SK-N-SH (cell line): Measurements from ENCODE around the gene CC2D2B. TPM values are rescaled to one million over a fixed set of nuclear protein-coding genes. Genes with fewer than 3 reads are reported as not detected.

Experiments
- CTCF ChIA-PET: fragments of 300-600, 350-600 bp; formaldehyde crosslinking; extraction: SDS; loops from one replicate; lab custom pipeline; 2021; lab: Yijun Ruan, JAX
- POLR2A ChIA-PET: fragments of 350-600 bp; sonication (Branson Sonifier 250); formaldehyde crosslinking; extraction: SDS; loops from one replicate; lab custom pipeline; 2020; ENCODE audit warnings: antibody characterized with exemption, inconsistent platforms; lab: Yijun Ruan, JAX
- DNase-seq: peaks from one replicate; pipeline ENCODE4 v3.0.0; 2012
- H2AFZ ChIP-seq: fragments of 200-600 bp; sonication (generic); 2 replicates; pipeline ENCODE4 v1.8.1; 2016; ENCODE audit warnings: antibody characterized with exemption, mild to moderate bottlenecking, low read depth
- H3F3A ChIP-seq: fragments of 200-600 bp; sonication (generic); replicated peaks from 2 replicates; pipeline ENCODE3; 2016; ENCODE audit warnings: antibody characterized with exemption, mild to moderate bottlenecking; ENCODE audit not compliant: insufficient read depth
- H3K27ac ChIP-seq, 2 experiments: fragments of 200-500 bp in 1 of 2; fragments of 200-600 bp in 1 of 2; sonication (Bioruptor generic) in 1 of 2; sonication (generic), shearing (Covaris generic) in 1 of 2; 2 replicates each; pipeline versions ENCODE4 v1.5.1 to v1.6.1; 2014 to 2016; ENCODE audit warnings: low read depth in 2 of 2, inconsistent platforms in 1 of 2, low read length in 1 of 2, mild to moderate bottlenecking in 1 of 2, mixed read lengths in 1 of 2
- H3K27me3 ChIP-seq: fragments of 200-600 bp; sonication (generic), shearing (Covaris generic); 2 replicates; pipeline ENCODE4 v1.6.1; 2016; ENCODE audit warnings: mixed run types; ENCODE audit not compliant: insufficient read depth
- H3K36me3 ChIP-seq, 2 experiments: fragments of 200-500 bp in 1 of 2; fragments of 200-600 bp in 1 of 2; sonication (Bioruptor generic) in 1 of 2; sonication (generic) in 1 of 2; replicated peaks in 1 of 2; 2 replicates each; pipeline versions ENCODE3 to v1.5.1; 2014 to 2016; ENCODE audit warnings: low read length in 1 of 2, mild to moderate bottlenecking in 1 of 2; ENCODE audit not compliant: insufficient read depth in 2 of 2, control insufficient read depth in 1 of 2
- H3K4me1 ChIP-seq, 2 experiments: fragments of 200-500 bp in 1 of 2; fragments of 200-600 bp in 1 of 2; sonication (Bioruptor generic) in 1 of 2; sonication (generic), shearing (Covaris generic) in 1 of 2; 2 replicates each; pipeline versions ENCODE4 v1.5.1 to v1.6.1; 2014 to 2016; ENCODE audit warnings: low read depth in 1 of 2, low read length in 1 of 2, mixed run types in 1 of 2; ENCODE audit not compliant: insufficient read depth in 2 of 2, control insufficient read depth in 1 of 2
- H3K4me2 ChIP-seq: fragments of 200-600 bp; sonication (generic), shearing (Covaris generic); 2 replicates; pipeline ENCODE4 v1.6.1; 2017; ENCODE audit warnings: mixed run types
- H3K4me3 ChIP-seq, 2 experiments: fragments of 200-500 bp in 1 of 2; fragments of 200-600 bp in 1 of 2; sonication (Bioruptor generic) in 1 of 2; sonication (generic), shearing (Covaris generic) in 1 of 2; 2 replicates each; pipeline versions ENCODE4 v1.5.1 to v1.8.1; 2014 to 2016; ENCODE audit warnings: low read depth in 2 of 2, inconsistent platforms in 1 of 2, low read length in 1 of 2, mild to moderate bottlenecking in 1 of 2, mixed read lengths in 1 of 2, moderate library complexity in 1 of 2
- H3K79me2 ChIP-seq: fragments of 200-600 bp; sonication (generic); 2 replicates; pipeline ENCODE4 v1.8.1; 2017; ENCODE audit warnings: mild to moderate bottlenecking; ENCODE audit not compliant: insufficient read depth
- H3K9ac ChIP-seq: fragments of 200-600 bp; sonication (generic); 2 replicates; pipeline ENCODE4 v1.6.1; 2017; ENCODE audit warnings: mixed run types
- H3K9me2 ChIP-seq: fragments of 200-600 bp; sonication (generic); 2 replicates; pipeline ENCODE4 v1.6.1; 2017; ENCODE audit warnings: mixed run types
- H3K9me3 ChIP-seq: fragments of 200-600 bp; sonication (generic); 2 replicates; pipeline ENCODE4 v1.6.1; 2017; ENCODE audit warnings: mixed run types, mild to moderate bottlenecking, moderate library complexity
- H4K20me1 ChIP-seq: fragments of 200-600 bp; sonication (generic); 2 replicates; pipeline ENCODE4 v1.6.1; 2017; ENCODE audit warnings: mild to moderate bottlenecking, mixed run types; ENCODE audit not compliant: insufficient read depth
- CHD2 ChIP-seq: fragments of 150-350 bp; IDR thresholded peaks from 2 replicates; pipeline ENCODE4 v1.6.1; 2018; ENCODE audit warnings: low read length; ENCODE audit not compliant: partially characterized antibody
- GABPA ChIP-seq: IDR thresholded peaks from 2 replicates; pipeline ENCODE4 v1.4.0; 2012; ENCODE audit warnings: low read depth, mild to moderate bottlenecking
- IRF3 ChIP-seq: fragments of 150-350 bp; IDR thresholded peaks from 2 replicates; pipeline ENCODE4 v1.6.1; 2016; ENCODE audit warnings: mild to moderate bottlenecking, low read depth, low read length
- JUND ChIP-seq: IDR thresholded peaks from 2 replicates; pipeline ENCODE4 v1.4.0; 2012
- MEF2A ChIP-seq: IDR thresholded peaks from 2 replicates; pipeline ENCODE4 v1.4.0; 2012; ENCODE audit warnings: low read depth, borderline replicate concordance
- MXI1 ChIP-seq: IDR thresholded peaks from 2 replicates; pipeline ENCODE4 v1.6.1; 2012; ENCODE audit warnings: mild to moderate bottlenecking, low read depth, low read length, improper control_type of control experiment
- NFIC ChIP-seq: IDR thresholded peaks from 2 replicates; pipeline ENCODE4 v1.4.0; 2012; ENCODE audit warnings: borderline replicate concordance
- NRF1 ChIP-seq: IDR thresholded peaks from 2 replicates; pipeline ENCODE4 v1.6.1; 2012; ENCODE audit warnings: low read depth, mild to moderate bottlenecking, low read length
- POLR2AphosphoS5 ChIP-seq: IDR thresholded peaks from 2 replicates; pipeline ENCODE4 v1.6.1; 2012; ENCODE audit warnings: low read depth, low read length
- RFX5 ChIP-seq: IDR thresholded peaks from 2 replicates; pipeline ENCODE4 v1.6.1; 2012; ENCODE audit warnings: mild to moderate bottlenecking, improper control_type of control experiment, low read length
- RXRA ChIP-seq: IDR thresholded peaks from 2 replicates; pipeline ENCODE4 v1.4.0; 2012; ENCODE audit warnings: low read depth, mild to moderate bottlenecking, borderline replicate concordance
- YY1 ChIP-seq: IDR thresholded peaks from 2 replicates; pipeline ENCODE4 v1.4.0; 2012; ENCODE audit warnings: low read depth, mild to moderate bottlenecking
- WGBS: methylation state at CpG from one replicate; pipeline ENCODE4 v1.1.6; 2017; ENCODE audit warnings: low lambda C conversion rate; 5-methylcytosine and 5-hydroxymethylcytosine counted together
- polyA plus RNA-seq, 3 experiments: library from polyadenylated mRNA; depleted of rRNA; stranded (reverse); fragments of >200 nt; gene quantifications; 2 replicates each; pipeline ENCODE4 v1.2.3, GENCODE V29; 2012
- TF ChIP-seq, protein P1 (sequence below): IDR thresholded peaks from 2 replicates; pipeline ENCODE4 v1.6.1; 2012; ENCODE audit warnings: mild to moderate bottlenecking, low read depth, low read length, moderate library complexity
- TF ChIP-seq, protein P2 (sequence below): IDR thresholded peaks from 2 replicates; pipeline ENCODE4; 2012
- TF ChIP-seq, protein P3 (sequence below): fragments of 200-600 bp; sonication (generic); IDR thresholded peaks from 2 replicates; pipeline ENCODE4 v1.6.1; 2017; ENCODE audit warnings: antibody characterized with exemption, mild to moderate bottlenecking, moderate library complexity

CC2D2B gene
- polyA plus RNA-seq, 1 of the 3 experiments (the other 2 are of a cell fraction): not detected

DNA sequence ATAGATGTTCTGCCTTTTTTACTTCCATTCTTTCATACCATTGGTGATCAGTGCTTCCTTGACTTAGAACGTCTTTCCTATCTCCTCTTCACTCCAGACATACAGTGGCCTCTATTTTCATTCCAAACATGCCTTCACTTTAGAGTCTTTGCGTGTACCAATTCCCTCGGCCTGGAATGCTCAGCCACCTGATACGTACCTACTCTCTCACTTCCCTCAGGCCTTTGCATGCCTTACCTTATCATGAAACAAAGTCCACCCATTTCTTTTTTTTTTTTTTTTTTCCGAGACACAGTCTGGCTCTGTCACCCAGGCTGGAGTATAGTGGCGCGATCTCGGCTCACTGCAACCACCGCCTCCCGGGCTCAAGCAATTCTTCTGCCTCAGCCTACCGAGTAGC, 133.4 kb downstream of the CC2D2B start:
- Histone ChIP-seq H3K4me1 (peaks cover 0 to 6% of the 10 kb centered on the region in 2 experiments; a peak in 2 of 4 replicates), H3K36me3 (peaks cover 0 to 3% of the 10 kb centered on the region in 2 experiments), H3K4me2 (no peak overlapping the region), H3K9me3 (no peaks in the 10 kb centered on the region), H3K27ac (no peak overlapping the region), H3K4me3 (no peak overlapping the region), H3K79me2 (peaks cover 31% of the 10 kb centered on the region), H3K27me3 (no peaks in the 10 kb centered on the region), H3F3A (peaks cover 4% of the 10 kb centered on the region), H3K9ac (no peak overlapping the region), H2AFZ (no peak overlapping the region), H3K9me2 (no peaks in the 10 kb centered on the region), H4K20me1 (no peaks in the 10 kb centered on the region)
- POLR2A ChIA-PET: no interaction called here
- DNase-seq: no peak
- WGBS: 97% methylated on average over 11 of the region's 11 CpGs
- CTCF ChIA-PET: no interaction called here
- TF ChIP-seq RFX5 (no peak), GABPA (no peak), NRF1 (no peak), POLR2AphosphoS5 (no peak)
- TF ChIP-seq, all 33 proteins: peak for 0

DNA sequence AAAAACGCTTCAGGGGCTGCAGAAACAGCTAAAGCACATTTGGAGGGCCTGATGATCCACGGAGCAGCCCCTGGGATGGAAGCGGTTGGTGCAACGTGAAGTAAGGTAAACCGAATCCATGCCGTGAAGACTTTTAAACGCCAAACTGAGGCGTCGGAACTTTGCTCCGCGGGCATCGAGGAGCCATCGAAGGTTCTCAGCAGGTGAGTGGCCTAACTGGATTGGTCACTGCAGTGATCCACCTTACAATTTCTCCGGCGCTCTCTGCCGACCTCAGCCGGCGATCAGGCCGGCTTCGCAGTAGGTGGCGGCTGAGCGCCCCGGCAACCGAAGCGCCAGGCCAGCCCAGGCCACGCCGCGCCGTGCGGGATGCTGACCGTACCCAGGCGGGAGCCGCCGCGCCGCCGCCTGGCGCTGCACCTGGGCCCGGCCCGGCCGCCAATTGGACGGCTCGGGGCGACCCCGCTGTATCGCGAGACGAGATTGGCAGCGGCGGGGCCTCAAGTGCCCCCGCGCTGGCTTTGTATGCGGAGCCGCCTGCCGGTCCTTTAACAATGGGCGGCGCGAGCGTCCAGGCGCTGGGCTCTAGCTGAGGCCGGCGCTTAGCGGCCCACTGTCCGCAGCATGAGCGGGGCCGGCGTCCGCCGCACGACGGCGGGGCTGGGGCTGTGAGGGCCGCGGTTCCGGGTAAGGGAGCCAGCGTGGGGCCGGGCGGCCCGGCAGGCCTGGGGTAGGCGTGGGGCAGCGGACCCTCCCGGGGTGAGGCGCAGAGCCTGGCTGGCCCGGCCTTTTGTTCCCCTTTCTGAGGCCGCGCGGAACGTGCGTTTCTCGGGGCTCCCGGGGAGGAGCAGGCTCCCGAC, 135.5 kb downstream of the CC2D2B start, which contains the start of gene CCNJ:
Gene CCNJ (plus strand): TSS at position 551 of the 860 bp plus-strand sequence. CDS start 811 bp downstream, outside the sequence.
- Histone ChIP-seq H3K36me3 (peaks cover 0 to 12% of the 10 kb centered on the region in 2 experiments), H4K20me1 (peaks cover 7% of the 10 kb centered on the region; the same call in 1 of the 2 replicates), H3K9ac (peak within 1 kb of the TSS; percentile 92), H3K79me2 (peaks cover 52% of the 10 kb centered on the region), H3K9me2 (no peaks in the 10 kb centered on the region), H3F3A (peaks cover 4% of the 10 kb centered on the region), H3K27ac (peak within 1 kb of the TSS; percentile 75 to 89), H3K9me3 (no peaks in the 10 kb centered on the region), H3K4me1 (peaks cover 0 to 6% of the 10 kb centered on the region in 2 experiments; a peak in 2 of 4 replicates), H2AFZ (peak within 1 kb of the TSS; percentile 86), H3K4me2 (peak within 1 kb of the TSS; percentile 91), H3K27me3 (no peaks in the 10 kb centered on the region), H3K4me3 (peak within 1 kb of the TSS; percentile 76 to 92)
- CTCF ChIA-PET: interaction anchor here (0.9 to 3.0 kb wide), 4 partner anchors 25 to 350 kb away, joined by 3 to 13 read pairs (median 4); partner anchors contain the start of genes CC2D2B and TCTN3
- WGBS: 32% methylated on average over 10 of the region's 92 CpGs
- peak; percentile 99 for DNase-seq
- POLR2A ChIA-PET: interaction anchor here (0.6 to 3.6 kb wide), 3 partner anchors 47 to 155 kb away, joined by 4 to 20 read pairs (median 13); partner anchors contain the start of gene ZNF518A
- peak; percentile 99 for TF ChIP-seq CHD2
- no peak for TF ChIP-seq MEF2A
- TF ChIP-seq RXRA: no peak
- peak; percentile 60; the same call in 1 of the 2 replicates for TF ChIP-seq MXI1
- TF ChIP-seq, protein P1, sequence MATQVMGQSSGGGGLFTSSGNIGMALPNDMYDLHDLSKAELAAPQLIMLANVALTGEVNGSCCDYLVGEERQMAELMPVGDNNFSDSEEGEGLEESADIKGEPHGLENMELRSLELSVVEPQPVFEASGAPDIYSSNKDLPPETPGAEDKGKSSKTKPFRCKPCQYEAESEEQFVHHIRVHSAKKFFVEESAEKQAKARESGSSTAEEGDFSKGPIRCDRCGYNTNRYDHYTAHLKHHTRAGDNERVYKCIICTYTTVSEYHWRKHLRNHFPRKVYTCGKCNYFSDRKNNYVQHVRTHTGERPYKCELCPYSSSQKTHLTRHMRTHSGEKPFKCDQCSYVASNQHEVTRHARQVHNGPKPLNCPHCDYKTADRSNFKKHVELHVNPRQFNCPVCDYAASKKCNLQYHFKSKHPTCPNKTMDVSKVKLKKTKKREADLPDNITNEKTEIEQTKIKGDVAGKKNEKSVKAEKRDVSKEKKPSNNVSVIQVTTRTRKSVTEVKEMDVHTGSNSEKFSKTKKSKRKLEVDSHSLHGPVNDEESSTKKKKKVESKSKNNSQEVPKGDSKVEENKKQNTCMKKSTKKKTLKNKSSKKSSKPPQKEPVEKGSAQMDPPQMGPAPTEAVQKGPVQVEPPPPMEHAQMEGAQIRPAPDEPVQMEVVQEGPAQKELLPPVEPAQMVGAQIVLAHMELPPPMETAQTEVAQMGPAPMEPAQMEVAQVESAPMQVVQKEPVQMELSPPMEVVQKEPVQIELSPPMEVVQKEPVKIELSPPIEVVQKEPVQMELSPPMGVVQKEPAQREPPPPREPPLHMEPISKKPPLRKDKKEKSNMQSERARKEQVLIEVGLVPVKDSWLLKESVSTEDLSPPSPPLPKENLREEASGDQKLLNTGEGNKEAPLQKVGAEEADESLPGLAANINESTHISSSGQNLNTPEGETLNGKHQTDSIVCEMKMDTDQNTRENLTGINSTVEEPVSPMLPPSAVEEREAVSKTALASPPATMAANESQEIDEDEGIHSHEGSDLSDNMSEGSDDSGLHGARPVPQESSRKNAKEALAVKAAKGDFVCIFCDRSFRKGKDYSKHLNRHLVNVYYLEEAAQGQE: 0 out of 2 replicates have a peak, but pooled peaks have one; percentile 18
- TF ChIP-seq, protein P2, sequence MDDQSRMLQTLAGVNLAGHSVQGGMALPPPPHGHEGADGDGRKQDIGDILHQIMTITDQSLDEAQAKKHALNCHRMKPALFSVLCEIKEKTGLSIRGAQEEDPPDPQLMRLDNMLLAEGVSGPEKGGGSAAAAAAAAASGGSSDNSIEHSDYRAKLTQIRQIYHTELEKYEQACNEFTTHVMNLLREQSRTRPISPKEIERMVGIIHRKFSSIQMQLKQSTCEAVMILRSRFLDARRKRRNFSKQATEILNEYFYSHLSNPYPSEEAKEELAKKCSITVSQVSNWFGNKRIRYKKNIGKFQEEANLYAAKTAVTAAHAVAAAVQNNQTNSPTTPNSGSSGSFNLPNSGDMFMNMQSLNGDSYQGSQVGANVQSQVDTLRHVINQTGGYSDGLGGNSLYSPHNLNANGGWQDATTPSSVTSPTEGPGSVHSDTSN: peak; percentile 17; the same call in 1 of the 2 replicates
- TF ChIP-seq JUND: no peak
- TF ChIP-seq YY1: peak; percentile 47; the same call in 1 of the 2 replicates
- TF ChIP-seq RFX5: no peak
- TF ChIP-seq, protein P3, sequence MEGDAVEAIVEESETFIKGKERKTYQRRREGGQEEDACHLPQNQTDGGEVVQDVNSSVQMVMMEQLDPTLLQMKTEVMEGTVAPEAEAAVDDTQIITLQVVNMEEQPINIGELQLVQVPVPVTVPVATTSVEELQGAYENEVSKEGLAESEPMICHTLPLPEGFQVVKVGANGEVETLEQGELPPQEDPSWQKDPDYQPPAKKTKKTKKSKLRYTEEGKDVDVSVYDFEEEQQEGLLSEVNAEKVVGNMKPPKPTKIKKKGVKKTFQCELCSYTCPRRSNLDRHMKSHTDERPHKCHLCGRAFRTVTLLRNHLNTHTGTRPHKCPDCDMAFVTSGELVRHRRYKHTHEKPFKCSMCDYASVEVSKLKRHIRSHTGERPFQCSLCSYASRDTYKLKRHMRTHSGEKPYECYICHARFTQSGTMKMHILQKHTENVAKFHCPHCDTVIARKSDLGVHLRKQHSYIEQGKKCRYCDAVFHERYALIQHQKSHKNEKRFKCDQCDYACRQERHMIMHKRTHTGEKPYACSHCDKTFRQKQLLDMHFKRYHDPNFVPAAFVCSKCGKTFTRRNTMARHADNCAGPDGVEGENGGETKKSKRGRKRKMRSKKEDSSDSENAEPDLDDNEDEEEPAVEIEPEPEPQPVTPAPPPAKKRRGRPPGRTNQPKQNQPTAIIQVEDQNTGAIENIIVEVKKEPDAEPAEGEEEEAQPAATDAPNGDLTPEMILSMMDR: no peak
- TF ChIP-seq IRF3: peak; percentile 49
- TF ChIP-seq POLR2AphosphoS5: peak; percentile 78; the same call in 1 of the 2 replicates
- 0 out of 2 replicates have a peak, but pooled peaks have one; percentile 5 for TF ChIP-seq NFIC
